Tibial nerve (tissue), 4 donors: Measurements from ENCODE around the gene LDLRAD1. TPM values are rescaled to one million over a fixed set of nuclear protein-coding genes. Genes with fewer than 3 reads are reported as not detected.

Source experiments
- DNase-seq, 2 donors: peaks; one replicate each; pipeline ENCODE4 v3.0.0-alpha.2; 2019; ENCODE audit warnings: low spot score in 2 of 2
- H3K27ac ChIP-seq, 4 donors: fragments of 200-600 bp; sonication (generic) in 3 of 4; one replicate each; pipeline ENCODE4 v1.5.1; 2017 to 2019; ENCODE audit warnings: mild to moderate bottlenecking in 1 of 4
- H3K27me3 ChIP-seq, 2 donors: fragments of 200-600 bp; sonication (generic) in 1 of 2; one replicate each; pipeline versions ENCODE4 v1.5.1 to v1.6.0; 2017 to 2019
- H3K36me3 ChIP-seq, 3 donors: fragments of 200-600 bp; sonication (generic); one replicate each; pipeline ENCODE4 v1.5.1; 2018 to 2019
- H3K4me1 ChIP-seq, 4 donors: fragments of 200-600 bp; sonication (generic) in 3 of 4; one replicate each; pipeline ENCODE4 v1.5.1; 2017 to 2019
- H3K4me3 ChIP-seq, 4 donors: fragments of 200-600 bp; sonication (generic) in 3 of 4; one replicate each; pipeline ENCODE4 v1.5.1; 2017 to 2019; ENCODE audit warnings: mild to moderate bottlenecking in 1 of 4, moderate library complexity in 1 of 4
- H3K9me3 ChIP-seq, 4 donors: fragments of 200-600 bp; sonication (generic) in 3 of 4; one replicate each; pipeline ENCODE4 v1.5.1; 2017 to 2019
- CTCF ChIP-seq, 5 experiments: fragments of 200-600 bp in 3 of 5; fragments of 450-650 bp in 2 of 5; sonication (generic) in 3 of 5; IDR thresholded peaks; one replicate each; pipeline ENCODE4 v1.5.1; 2016 to 2019; ENCODE audit warnings: antibody characterized with exemption in 5 of 5, mild to moderate bottlenecking in 3 of 5, moderate library complexity in 2 of 5
- EP300 ChIP-seq, 2 donors: sonication (generic); formaldehyde crosslinking; IDR thresholded peaks; one replicate each; pipeline ENCODE4 v1.6.1; 2017; ENCODE audit warnings: antibody characterized with exemption in 2 of 2, mild to moderate bottlenecking in 1 of 2
- POLR2A ChIP-seq, 2 donors: fragments of 450-650 bp; IDR thresholded peaks; one replicate each; pipeline ENCODE4 v1.6.1; 2017; ENCODE audit warnings: antibody characterized with exemption in 2 of 2, mild to moderate bottlenecking in 2 of 2, moderate library complexity in 2 of 2
- WGBS, 2 donors: methylation state at CpG; one replicate each; pipeline ENCODE4 v1.1.5; 2018; 5-methylcytosine and 5-hydroxymethylcytosine counted together
- total RNA-seq, 4 donors: library from RNA; depleted of rRNA; stranded (reverse); fragments of >200 nt; gene quantifications; one replicate each; pipeline ENCODE4 v1.1.0, GENCODE V29; 2016

The LDLRAD1 gene
- total RNA-seq, 4 donors from 2014 or later, result not detected

DNA sequence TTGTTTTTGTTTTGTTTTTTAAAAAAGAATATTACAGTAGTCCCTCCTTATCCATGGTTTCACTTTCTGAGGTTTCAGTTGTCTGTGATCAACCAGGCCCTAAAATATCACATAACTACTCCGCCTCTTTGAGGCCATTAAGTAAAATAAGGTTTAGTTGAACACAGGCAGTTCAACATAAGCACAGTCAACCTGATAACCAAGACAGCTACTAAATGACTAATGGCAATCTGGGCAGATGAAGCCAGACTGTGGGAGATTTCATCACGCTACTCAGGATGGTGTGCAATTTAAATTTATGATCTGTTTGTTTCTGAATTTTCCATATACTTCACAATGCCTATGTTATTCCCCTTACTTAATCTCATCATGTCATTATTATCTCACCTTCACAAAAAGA is 30.1 kb downstream of the LDLRAD1 start:
- no peaks in the 10 kb centered on the region for H3K9me3 ChIP-seq
- DNase-seq, result no peak
- H3K36me3 ChIP-seq, result no peaks in the 10 kb centered on the region
- TF ChIP-seq CTCF (IDR thresholded peaks at IDR 0.05) (no peak), POLR2A (IDR thresholded peaks at IDR 0.05) (no peak), EP300 (IDR thresholded peaks at IDR 0.05) (no peak)
- H3K27me3 ChIP-seq, result no peaks in the 10 kb centered on the region
- no peaks in the 10 kb centered on the region for H3K4me1 ChIP-seq
- WGBS, 2 donors, result 91 to 92% methylated on average over 2 of the region's 2 CpGs
- H3K4me3 ChIP-seq, result no peak overlapping the region
- H3K27ac ChIP-seq, result no peak overlapping the region

- H3K4me1 ChIP-seq, result peaks cover 0 to 9% (median 0%) of the 10 kb centered on the region in 4 donors
- no peak for TF ChIP-seq EP300 (IDR thresholded peaks at IDR 0.05)
- TF ChIP-seq CTCF (IDR thresholded peaks at IDR 0.05), result no peak
- TF ChIP-seq POLR2A (IDR thresholded peaks at IDR 0.05), result no peak
- DNase-seq, result no peak
- H3K36me3 ChIP-seq, result no peaks in the 10 kb centered on the region
- H3K4me3 ChIP-seq, result no peak overlapping the region
- 86 to 92% methylated on average over 3 of the region's 3 CpGs for WGBS, 2 donors
- no peaks in the 10 kb centered on the region for H3K9me3 ChIP-seq
- no peak overlapping the region for H3K27ac ChIP-seq
- H3K27me3 ChIP-seq, result no peaks in the 10 kb centered on the region
These were observed 31.5 kb downstream of the LDLRAD1 start for GRCh38 chr1:53986458-53986857.

GRCh38 chr1:53984726-53985125 is 33.3 kb downstream of the LDLRAD1 start:
- no peaks in the 10 kb centered on the region for H3K9me3 ChIP-seq
- H3K4me1 ChIP-seq, result peaks cover 0 to 9% (median 0%) of the 10 kb centered on the region in 4 donors
- no peaks in the 10 kb centered on the region for H3K36me3 ChIP-seq
- no peak overlapping the region for H3K4me3 ChIP-seq
- no peak for DNase-seq
- no peaks in the 10 kb centered on the region for H3K27me3 ChIP-seq
- TF ChIP-seq EP300 (IDR thresholded peaks at IDR 0.05) (no peak), CTCF (IDR thresholded peaks at IDR 0.05) (no peak), POLR2A (IDR thresholded peaks at IDR 0.05) (no peak)
- no peak overlapping the region for H3K27ac ChIP-seq

GRCh38 chr1:53982763-53983104 is 35.3 kb downstream of the LDLRAD1 start:
- H3K27me3 ChIP-seq, result no peaks in the 10 kb centered on the region
- DNase-seq, result no peak
- H3K9me3 ChIP-seq, result no peaks in the 10 kb centered on the region
- TF ChIP-seq POLR2A (IDR thresholded peaks at IDR 0.05) (no peak), EP300 (IDR thresholded peaks at IDR 0.05) (no peak), CTCF (IDR thresholded peaks at IDR 0.05) (no peak)
- peaks cover 0 to 9% (median 0%) of the 10 kb centered on the region in 4 donors for H3K4me1 ChIP-seq
- no peaks in the 10 kb centered on the region for H3K36me3 ChIP-seq
- H3K4me3 ChIP-seq, result peak overlapping the region in 3 of 4 donors; percentile 28 to 48 (median 31)
- H3K27ac ChIP-seq, result peak overlapping the region in 3 of 4 donors; percentile 9 to 56 (median 22)
- 11 to 20% methylated on average over 4 of the region's 4 CpGs for WGBS, 2 donors

DNA sequence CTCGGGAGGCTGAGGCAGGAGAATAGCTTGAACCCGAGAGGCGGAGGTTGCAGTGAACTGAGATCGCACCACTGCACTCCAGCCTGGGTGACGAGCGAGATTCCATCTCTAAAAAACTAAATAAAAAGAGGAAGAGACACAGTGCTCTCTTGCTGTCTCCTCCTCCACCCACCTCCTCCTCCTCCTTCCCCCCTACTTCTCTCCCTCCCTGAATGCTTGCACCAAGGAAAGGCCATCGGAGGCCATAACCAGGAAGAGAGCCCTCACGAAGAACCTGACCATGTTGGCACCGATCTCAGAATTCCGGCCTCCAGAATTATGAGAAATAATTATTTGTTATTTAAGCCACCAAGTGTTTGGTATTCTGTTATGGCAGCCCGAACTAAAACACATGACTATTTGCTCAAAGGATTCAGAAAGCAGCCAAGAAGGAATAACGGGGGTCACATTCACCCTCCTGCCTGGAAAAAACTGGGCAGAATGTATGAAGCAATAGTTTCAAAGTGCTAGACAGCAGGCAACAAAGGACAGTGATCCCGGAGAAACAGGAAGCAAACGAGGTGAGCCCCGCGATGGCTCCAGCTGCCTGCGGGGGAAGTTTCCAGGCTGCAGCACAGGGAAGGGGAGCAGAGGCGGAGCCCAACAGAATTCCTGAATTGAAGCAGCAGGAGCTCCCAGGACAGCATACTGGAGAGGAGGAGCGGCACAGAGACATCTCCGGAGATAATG is 35.8 kb downstream of the LDLRAD1 start:
- peak in 1 of 2 donors; percentile 15 for DNase-seq
- Histone ChIP-seq H3K4me1 (peaks cover 0 to 9% (median 0%) of the 10 kb centered on the region in 4 donors), H3K36me3 (no peaks in the 10 kb centered on the region), H3K9me3 (no peaks in the 10 kb centered on the region), H3K27ac (peak overlapping the region in 3 of 4 donors; percentile 9 to 56 (median 22)), H3K4me3 (peak overlapping the region in 3 of 4 donors; percentile 28 to 48 (median 31)), H3K27me3 (no peaks in the 10 kb centered on the region)
- TF ChIP-seq POLR2A (IDR thresholded peaks at IDR 0.05), result no peak
- no peak for TF ChIP-seq EP300 (IDR thresholded peaks at IDR 0.05)
- TF ChIP-seq CTCF (IDR thresholded peaks at IDR 0.05), result no peak
- WGBS, 2 donors, result 27 to 31% methylated on average over 20 of the region's 20 CpGs
